Neural progenitor cell (in vitro differentiated cells): ENCODE data around the gene MYL10. TPM values are rescaled to one million over a fixed set of nuclear protein-coding genes. Genes with fewer than 3 reads are reported as not detected.

ENCODE experiments used
- DNase-seq: peaks from one replicate; pipeline ENCODE4 v3.0.0-alpha.2; 2016; ENCODE audit warnings: low spot score
- H2AFZ ChIP-seq: fragments of 200-600 bp; sonication (generic); replicated peaks from 2 replicates; pipeline ENCODE4 v1.6.1; 2016; ENCODE audit warnings: antibody characterized with exemption
- H3F3A ChIP-seq: fragments of 200-600 bp; sonication (generic); 2 replicates; pipeline ENCODE4 v1.6.1; 2016; ENCODE audit warnings: antibody characterized with exemption, low read depth
- H3K27ac ChIP-seq: fragments of 200-600 bp; sonication (generic); 2 replicates; pipeline ENCODE4 v1.5.1; 2016; ENCODE audit warnings: mild to moderate bottlenecking
- H3K27me3 ChIP-seq: fragments of 200-600 bp; sonication (generic); 2 replicates; pipeline ENCODE4 v1.6.1; 2016; ENCODE audit warnings: mild to moderate bottlenecking, moderate library complexity
- H3K36me3 ChIP-seq: fragments of 200-600 bp; sonication (generic); 2 replicates; pipeline ENCODE4 v1.5.1; 2016
- H3K4me1 ChIP-seq: fragments of 200-600 bp; sonication (generic); 2 replicates; pipeline ENCODE4 v1.6.1; 2016; ENCODE audit warnings: mixed run types
- H3K4me2 ChIP-seq: fragments of 200-600 bp; sonication (generic); 2 replicates; pipeline ENCODE4 v1.6.1; 2016
- H3K4me3 ChIP-seq: fragments of 200-600 bp; sonication (generic); 2 replicates; pipeline ENCODE4 v1.5.1; 2016
- H3K79me2 ChIP-seq: fragments of 200-600 bp; sonication (generic); 2 replicates; pipeline ENCODE4 v1.6.1; 2016; ENCODE audit warnings: low read depth
- H3K9ac ChIP-seq: fragments of 200-600 bp; sonication (generic); 2 replicates; pipeline ENCODE4 v1.6.1; 2016
- H3K9me3 ChIP-seq: fragments of 200-600 bp; sonication (generic); 2 replicates; pipeline ENCODE4 v1.5.1; 2016; ENCODE audit warnings: low read depth
- H4K20me1 ChIP-seq: fragments of 200-600 bp; sonication (generic); 2 replicates; pipeline ENCODE4 v1.6.1; 2016; ENCODE audit warnings: low read depth
- H3K27ac Mint-ChIP-seq: 3 replicates; pipeline ENCODE4 v1.8.0; 2021; ENCODE audit warnings: mixed read lengths
- H3K27me3 Mint-ChIP-seq: 2 replicates; pipeline ENCODE4 v1.8.0; 2022; ENCODE audit warnings: low read depth, mild to moderate bottlenecking, inconsistent platforms, moderate library complexity, mixed read lengths; ENCODE audit not compliant: insufficient read depth
- H3K36me3 Mint-ChIP-seq: 3 replicates; pipeline ENCODE4 v1.8.0; 2021; ENCODE audit warnings: mixed read lengths
- H3K4me1 Mint-ChIP-seq: 3 replicates; pipeline ENCODE4 v1.8.0; 2021; ENCODE audit warnings: mixed read lengths
- H3K4me3 Mint-ChIP-seq: 3 replicates; pipeline ENCODE4 v1.8.0; 2021; ENCODE audit warnings: mild to moderate bottlenecking, moderate library complexity, mixed read lengths
- H3K9me3 Mint-ChIP-seq: 3 replicates; pipeline ENCODE4 v1.8.0; 2020; ENCODE audit warnings: mixed read lengths
- EZH2 ChIP-seq: fragments of 200-600 bp; sonication (generic); IDR thresholded peaks from 2 replicates; pipeline ENCODE4 v1.6.1; 2017; ENCODE audit warnings: antibody characterized with exemption, mild to moderate bottlenecking, moderate library complexity
- EZH2phosphoT487 ChIP-seq: fragments of 200-600 bp; sonication (generic); IDR thresholded peaks from 2 replicates; pipeline ENCODE4 v1.6.1; 2017; ENCODE audit warnings: antibody characterized with exemption
- total RNA-seq: library from RNA; depleted of rRNA; stranded (reverse); fragments of >200 nt; gene quantifications from 2 replicates; pipeline ENCODE4 v1.2.3, GENCODE V29; 2015; ENCODE audit warnings: low replicate concordance
- TF ChIP-seq, protein P1 (sequence below): fragments of 200-600 bp; sonication (generic); IDR thresholded peaks from 2 replicates; pipeline ENCODE4 v1.5.1; 2017; ENCODE audit warnings: antibody characterized with exemption, mild to moderate bottlenecking

The MYL10 gene
- total RNA-seq, 1 donor from 2014 or later = not detected

GRCh38 chr7:101626069-101626671 lies 2.9 kb downstream of the MYL10 start:
- Mint-ChIP-seq H3K9me3 (no peaks in the 10 kb centered on the region), H3K27ac (no peak overlapping the region), H3K4me1 (peaks cover 32% of the 10 kb centered on the region), H3K27me3 (peaks cover 23% of the 10 kb centered on the region), H3K4me3 (peak overlapping the region; percentile 28), H3K36me3 (no peaks in the 10 kb centered on the region)
- H3F3A ChIP-seq = peaks cover 13% of the 10 kb centered on the region
- H3K79me2 ChIP-seq = no peaks in the 10 kb centered on the region
- TF ChIP-seq EZH2 (no peak), EZH2phosphoT487 (no peak)
- TF ChIP-seq, protein P1, sequence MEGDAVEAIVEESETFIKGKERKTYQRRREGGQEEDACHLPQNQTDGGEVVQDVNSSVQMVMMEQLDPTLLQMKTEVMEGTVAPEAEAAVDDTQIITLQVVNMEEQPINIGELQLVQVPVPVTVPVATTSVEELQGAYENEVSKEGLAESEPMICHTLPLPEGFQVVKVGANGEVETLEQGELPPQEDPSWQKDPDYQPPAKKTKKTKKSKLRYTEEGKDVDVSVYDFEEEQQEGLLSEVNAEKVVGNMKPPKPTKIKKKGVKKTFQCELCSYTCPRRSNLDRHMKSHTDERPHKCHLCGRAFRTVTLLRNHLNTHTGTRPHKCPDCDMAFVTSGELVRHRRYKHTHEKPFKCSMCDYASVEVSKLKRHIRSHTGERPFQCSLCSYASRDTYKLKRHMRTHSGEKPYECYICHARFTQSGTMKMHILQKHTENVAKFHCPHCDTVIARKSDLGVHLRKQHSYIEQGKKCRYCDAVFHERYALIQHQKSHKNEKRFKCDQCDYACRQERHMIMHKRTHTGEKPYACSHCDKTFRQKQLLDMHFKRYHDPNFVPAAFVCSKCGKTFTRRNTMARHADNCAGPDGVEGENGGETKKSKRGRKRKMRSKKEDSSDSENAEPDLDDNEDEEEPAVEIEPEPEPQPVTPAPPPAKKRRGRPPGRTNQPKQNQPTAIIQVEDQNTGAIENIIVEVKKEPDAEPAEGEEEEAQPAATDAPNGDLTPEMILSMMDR = no peak
- H3K36me3 ChIP-seq = no peaks in the 10 kb centered on the region
- DNase-seq = no peak
- peak overlapping the region; percentile 65 for H3K4me2 ChIP-seq
- H3K27ac ChIP-seq = no peak overlapping the region
- no peak overlapping the region for H3K4me3 ChIP-seq
- peaks cover 23% of the 10 kb centered on the region for H3K4me1 ChIP-seq
- H3K9ac ChIP-seq = no peak overlapping the region
- H3K9me3 ChIP-seq = no peaks in the 10 kb centered on the region
- H2AFZ ChIP-seq = no peak overlapping the region
- no peaks in the 10 kb centered on the region for H3K27me3 ChIP-seq
- no peaks in the 10 kb centered on the region for H4K20me1 ChIP-seq

GRCh38 chr7:101625031-101625791 lies 3.9 kb downstream of the MYL10 start:
- Histone ChIP-seq H3F3A (peaks cover 13% of the 10 kb centered on the region), H3K4me3 (no peak overlapping the region), H3K79me2 (no peaks in the 10 kb centered on the region), H3K4me2 (peak overlapping the region; percentile 65), H3K4me1 (peaks cover 23% of the 10 kb centered on the region), H4K20me1 (no peaks in the 10 kb centered on the region), H3K9me3 (no peaks in the 10 kb centered on the region), H2AFZ (no peak overlapping the region), H3K27me3 (no peaks in the 10 kb centered on the region), H3K27ac (no peak overlapping the region), H3K9ac (no peak overlapping the region), H3K36me3 (no peaks in the 10 kb centered on the region)
- TF ChIP-seq, protein P1 = peak; percentile 45
- TF ChIP-seq EZH2phosphoT487 = no peak
- Mint-ChIP-seq H3K4me3 (peak overlapping the region; percentile 59), H3K36me3 (no peaks in the 10 kb centered on the region), H3K4me1 (peaks cover 32% of the 10 kb centered on the region), H3K27me3 (peaks cover 28% of the 10 kb centered on the region), H3K9me3 (no peaks in the 10 kb centered on the region), H3K27ac (peak overlapping the region; percentile 46)
- peak; percentile 56 for DNase-seq

- peak overlapping the region; percentile 59 for H3K4me3 Mint-ChIP-seq
These were observed 4.7 kb downstream of the MYL10 start for GRCh38 chr7:101624246-101625001.

More at GRCh38 chr7:101624246-101625001, 4.7 kb downstream of the MYL10 start:
- DNase-seq = peak; percentile 66
- peaks cover 30% of the 10 kb centered on the region for H3K27me3 Mint-ChIP-seq
- Histone ChIP-seq H3K4me3 (no peak overlapping the region), H3K27me3 (no peaks in the 10 kb centered on the region), H2AFZ (no peak overlapping the region), H3K79me2 (no peaks in the 10 kb centered on the region), H3K4me2 (peak overlapping the region; percentile 65), H3K27ac (no peak overlapping the region), H4K20me1 (no peaks in the 10 kb centered on the region), H3K9ac (no peak overlapping the region), H3K9me3 (no peaks in the 10 kb centered on the region), H3K4me1 (peaks cover 23% of the 10 kb centered on the region), H3F3A (peaks cover 13% of the 10 kb centered on the region), H3K36me3 (no peaks in the 10 kb centered on the region)
- no peaks in the 10 kb centered on the region for H3K36me3 Mint-ChIP-seq
- no peak for TF ChIP-seq EZH2phosphoT487
- TF ChIP-seq, protein P1 = no peak
- no peak for TF ChIP-seq EZH2
- peak overlapping the region; percentile 7 for H3K27ac Mint-ChIP-seq
- peaks cover 33% of the 10 kb centered on the region for H3K4me1 Mint-ChIP-seq
- no peaks in the 10 kb centered on the region for H3K9me3 Mint-ChIP-seq
